NCI-H510A (cell line): ENCODE measurements around the gene CHRNA9.
A peak's percentile ranks its signal among the peaks of the same experiment; 100 is the strongest.
"Not testable (repeated sequence)": the region's sequence is repeated elsewhere in the genome, so short reads cannot be mapped to it uniquely, and the experiment has no call there.

Experiments
- DNase-seq: peaks from one replicate; lab custom pipeline; 2025; lab: John Stamatoyannopoulos, UW

Gene CHRNA9

DNA sequence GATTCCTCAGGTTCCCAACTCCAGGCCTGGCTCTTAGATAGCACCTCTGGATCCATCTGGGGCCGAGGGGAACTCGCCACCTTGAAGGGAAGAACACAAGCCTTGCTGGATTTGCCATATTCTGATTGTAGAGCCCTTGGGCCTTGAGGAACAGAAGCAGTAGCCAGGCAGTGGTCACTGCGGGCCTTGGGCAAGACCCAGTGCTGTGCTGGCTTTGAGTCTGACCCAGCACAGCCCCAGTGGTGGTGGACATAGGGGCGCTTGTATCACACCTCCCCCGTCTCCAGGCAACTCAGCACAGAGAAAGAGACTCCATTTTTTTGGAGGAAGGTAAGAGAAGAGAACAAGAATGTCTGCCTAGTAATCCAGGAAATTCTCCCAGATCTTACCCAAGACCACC is 45.5 kb downstream of the CHRNA9 start:
- no peak for DNase-seq

DNA sequence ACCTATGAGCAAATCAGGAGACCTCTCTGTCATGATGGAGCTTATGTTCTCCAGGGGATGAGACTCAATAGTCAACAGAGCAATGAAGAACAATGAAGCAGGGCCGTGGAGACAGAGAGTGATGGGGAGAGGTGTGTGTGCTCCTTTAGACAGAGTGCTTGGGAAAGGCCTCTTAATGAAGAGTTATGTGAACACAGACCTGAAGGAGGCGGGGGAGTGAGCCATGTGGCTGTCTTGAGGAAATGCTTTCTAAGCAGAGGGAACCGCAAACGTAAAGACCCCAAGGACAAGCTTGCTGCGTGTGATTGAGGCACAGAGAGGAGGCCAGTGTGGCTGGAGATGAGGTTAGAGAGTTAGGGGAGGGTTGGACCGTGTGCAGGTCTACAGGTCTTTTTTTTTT is 53.1 kb downstream of the CHRNA9 start:
- no peak for DNase-seq

DNA sequence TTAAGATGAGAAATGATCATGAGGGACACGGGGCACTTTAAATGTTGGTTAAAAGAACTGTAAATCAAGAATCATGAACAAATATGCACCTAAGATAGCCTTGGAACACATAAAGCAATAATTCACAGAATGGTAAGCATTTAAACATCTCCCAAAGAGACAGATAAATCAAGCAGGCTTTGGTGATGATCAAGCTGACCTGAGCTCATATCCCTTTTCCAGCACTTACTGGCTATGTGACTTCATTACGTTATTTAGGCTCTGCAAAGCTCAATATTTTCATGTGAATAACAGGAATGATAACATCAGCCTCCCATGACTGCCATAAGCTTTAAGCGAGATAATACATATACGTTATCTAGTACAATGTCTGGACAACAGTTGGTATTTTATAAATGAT is 54.9 kb downstream of the CHRNA9 start:
- DNase-seq = no peak

DNA sequence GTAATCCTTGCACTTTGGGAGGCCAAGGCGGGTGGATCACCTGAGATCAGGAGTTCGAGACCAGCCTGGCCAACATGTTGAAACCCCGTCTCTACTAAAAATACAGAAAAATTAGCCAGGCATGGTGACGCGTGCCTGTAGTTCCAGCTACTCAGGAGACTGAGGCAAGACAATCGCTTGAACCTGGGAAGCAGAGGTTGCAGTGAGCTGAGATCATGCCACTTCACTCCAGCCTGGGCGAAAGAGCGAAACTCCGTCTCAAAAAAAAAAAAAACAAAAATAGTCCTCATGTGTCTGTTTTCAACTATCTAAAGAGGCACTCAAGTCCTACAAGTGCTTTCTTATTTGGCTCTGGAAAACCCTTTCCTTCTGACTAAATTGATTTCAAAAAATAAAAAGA is 57.1 kb downstream of the CHRNA9 start:
- not testable (repeated sequence) for DNase-seq

DNA sequence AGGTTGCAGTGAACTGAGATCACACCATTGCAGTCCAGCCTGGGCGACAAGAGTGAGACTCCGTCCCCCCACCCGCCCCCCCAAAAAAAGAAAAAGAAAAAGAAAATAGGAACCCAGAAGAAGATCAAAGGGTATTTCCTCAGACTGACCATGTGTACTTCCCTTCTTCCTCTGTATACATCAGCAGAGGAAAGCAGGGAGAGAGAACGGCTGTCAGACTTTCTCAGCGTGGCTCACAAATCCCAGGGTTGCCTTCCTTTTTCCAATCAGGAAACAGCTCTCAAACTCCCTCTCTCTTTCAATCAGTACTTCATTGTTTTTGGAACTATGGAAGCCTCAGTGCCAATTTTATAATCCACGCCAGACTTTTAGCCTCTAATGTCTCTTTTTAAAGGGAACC is 59.1 kb downstream of the CHRNA9 start:
- no peak for DNase-seq

DNA sequence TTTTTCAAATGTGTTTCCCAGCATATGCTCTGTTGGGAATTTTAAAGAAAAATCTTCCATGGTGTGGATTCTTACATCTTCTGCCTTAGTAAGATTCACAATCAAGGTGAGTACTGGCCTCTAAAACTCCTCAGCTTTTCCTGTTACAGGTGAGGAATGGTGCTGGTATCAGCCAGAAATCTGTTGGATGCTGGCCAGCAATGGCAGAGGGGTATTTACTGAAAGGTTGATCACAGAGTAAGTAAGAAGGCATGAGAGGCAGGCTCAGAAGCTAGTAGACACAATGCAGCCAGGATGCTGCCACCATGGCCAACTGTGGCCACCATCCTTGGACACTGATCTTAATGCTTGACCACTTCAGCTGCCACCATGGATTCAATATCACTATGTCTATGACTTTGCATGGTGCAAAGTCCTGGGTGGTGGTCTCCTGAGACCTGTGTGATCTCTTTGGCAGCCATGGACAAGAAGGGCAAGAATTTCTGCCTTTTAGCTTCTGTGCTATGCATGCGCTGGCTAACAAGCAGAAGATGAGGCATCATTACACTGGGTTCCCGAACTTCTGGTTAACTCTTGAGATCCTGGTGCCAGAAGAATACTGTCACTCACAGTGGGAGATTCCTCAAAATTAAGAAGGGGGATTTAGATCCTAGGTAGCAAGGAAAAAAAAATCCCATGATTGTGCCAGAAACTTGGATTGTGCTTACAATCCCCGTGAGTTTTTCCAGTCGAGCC is 60.2 kb downstream of the CHRNA9 start:
- DNase-seq = peak; percentile 7

DNA sequence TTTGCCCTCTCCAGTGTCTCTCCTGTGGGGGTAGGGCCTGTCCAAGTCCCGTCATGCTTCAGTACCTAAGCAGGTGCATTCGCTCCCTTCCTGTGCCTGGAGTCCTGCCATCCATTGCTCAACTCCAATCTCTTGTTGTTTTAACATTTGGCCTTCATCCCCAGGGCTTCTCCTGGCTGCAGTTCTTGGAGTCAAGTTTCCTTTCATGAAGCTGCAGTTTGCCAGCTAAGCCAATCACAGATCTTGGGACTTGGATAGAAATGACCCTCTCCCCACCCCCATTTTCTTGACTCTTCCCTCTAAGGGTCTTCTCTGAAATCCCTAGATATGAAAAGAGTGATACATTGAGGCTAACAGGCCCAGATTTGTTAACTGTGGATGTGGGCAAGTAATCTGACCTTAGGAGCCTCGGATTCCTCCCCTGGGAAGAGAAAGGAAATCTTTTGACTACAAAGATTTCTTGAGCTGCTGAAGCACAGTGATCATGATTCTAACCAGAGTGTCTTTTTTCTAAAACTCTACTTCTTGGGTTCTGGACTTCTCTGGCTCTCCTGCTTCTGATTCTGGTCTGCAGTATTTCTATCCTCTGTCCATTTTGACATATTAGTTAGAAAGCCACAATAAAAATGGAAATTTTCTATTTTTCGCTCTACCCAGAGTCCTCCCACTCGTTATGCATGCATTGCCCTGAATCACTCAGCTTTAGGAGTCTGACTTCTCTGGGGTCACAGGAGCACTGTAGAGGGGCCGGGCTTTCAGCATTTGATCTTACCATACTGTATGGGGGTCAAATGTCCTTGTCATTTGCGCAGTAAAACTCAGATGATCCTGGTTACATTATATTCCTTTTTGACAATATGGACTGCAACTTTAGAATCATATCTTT is 61.0 kb downstream of the CHRNA9 start:
- DNase-seq = peak; percentile 67

DNA sequence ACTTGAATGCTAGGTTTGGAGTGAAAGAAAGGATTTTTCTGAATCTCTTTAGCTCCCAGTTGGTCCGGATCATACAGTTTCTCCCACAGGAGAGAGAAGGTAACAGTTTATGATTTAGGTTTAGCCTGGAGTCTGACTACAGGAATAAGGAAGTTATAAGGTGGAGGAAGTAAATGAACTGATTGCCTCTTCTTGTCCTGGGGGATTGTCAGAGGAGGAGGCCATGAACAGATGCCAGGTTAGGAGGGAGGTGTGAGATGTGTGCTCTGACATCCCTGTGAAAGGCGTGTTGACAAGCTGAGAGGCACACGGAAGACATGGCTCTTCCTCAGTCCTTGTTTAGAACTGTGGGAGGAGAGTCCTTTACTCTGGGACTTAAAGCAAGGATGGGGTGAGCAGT is 64.4 kb downstream of the CHRNA9 start:
- DNase-seq = no peak

DNA sequence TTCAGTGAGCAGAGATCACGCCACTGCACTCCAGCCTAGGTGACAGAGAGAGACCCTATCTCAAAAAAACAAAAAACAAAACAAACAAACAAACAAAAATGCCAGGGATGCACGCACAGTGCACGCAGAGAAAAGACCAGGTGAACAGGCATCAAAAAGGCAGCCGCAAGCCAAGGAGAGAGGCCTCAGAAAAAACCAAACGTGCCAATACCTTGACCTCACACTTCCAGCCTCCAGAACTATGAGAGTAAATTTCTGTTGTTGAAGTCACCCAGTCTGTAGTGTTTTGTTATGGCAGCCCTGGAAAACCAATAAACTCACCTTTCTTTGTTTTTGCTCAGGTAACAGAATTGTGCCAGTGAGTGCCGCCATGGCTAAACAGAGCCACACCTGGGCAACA is 66.0 kb downstream of the CHRNA9 start:
- no peak for DNase-seq

DNA sequence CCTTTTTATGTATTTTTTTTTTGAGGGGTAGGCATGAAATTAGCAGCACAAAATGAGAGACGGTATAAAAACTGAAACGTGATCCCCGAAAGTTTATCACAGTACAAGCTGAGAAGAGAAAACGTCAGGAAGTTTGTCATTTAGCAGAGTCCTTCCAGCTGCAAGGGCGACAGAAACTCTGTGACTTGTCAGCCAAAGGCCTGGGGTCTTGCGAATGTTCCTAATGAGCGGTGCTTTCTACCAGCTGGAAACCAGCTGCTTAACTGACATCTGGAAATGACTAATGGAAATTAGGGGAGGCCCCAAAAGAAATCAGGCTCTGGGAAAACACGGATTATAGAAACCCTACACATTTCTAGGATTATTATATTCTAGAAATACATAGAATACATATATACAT is 66.5 kb downstream of the CHRNA9 start:
- no peak for DNase-seq

DNA sequence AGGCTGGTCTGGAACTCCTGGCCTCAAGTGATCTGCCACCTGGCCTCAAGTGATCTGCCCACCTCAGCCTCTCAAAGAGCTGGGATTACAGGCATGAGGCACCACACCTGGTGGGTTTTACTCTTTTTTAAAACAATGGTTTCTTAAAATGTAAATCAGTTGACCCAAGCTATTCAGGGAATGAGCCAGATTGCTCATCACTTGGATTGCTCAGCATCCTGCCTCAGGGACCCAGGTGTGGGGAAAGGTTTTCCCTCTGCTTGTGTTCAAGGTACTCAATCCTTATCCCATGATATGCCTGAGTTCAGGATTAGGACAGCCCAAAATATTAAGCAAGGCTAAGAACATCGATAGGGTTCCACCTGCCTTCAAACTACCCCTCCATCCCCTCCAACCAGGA is 67.4 kb downstream of the CHRNA9 start:
- no peak for DNase-seq

DNA sequence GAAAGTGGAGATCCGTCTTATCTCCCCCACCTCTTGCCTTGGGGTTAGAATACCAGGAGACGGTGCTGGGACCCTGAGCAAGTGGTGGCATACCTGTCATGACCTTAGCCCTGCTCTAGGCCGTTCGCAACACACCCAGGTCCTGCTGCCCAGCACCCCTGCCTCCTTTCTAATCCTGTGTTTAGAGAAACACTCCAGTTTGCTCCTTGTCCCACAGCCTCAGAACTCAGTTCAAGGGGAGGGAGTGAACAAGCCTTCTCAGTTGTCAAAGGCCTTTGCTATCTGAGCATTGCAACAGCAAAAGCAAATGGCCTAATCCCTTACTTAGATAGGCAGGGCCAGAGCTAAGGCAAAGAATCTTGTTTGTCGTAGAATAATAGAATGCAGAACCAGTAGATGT is 67.9 kb downstream of the CHRNA9 start:
- no peak for DNase-seq
